Panc1 (cell line): Measurements from ENCODE around the gene NFATC2. TPM values are rescaled to one million over a fixed set of nuclear protein-coding genes. Genes with fewer than 3 reads are reported as not detected.

Experiments
- ATAC-seq: fragments of 200-7000 bp; cut with Tn5 transposase; 2 replicates; pipeline ENCODE4 v1.9.1; 2020; ENCODE audit warnings: mild to moderate bottlenecking, moderate library complexity
- BruUV-seq: library from RNA; stranded (reverse); fragments of 400-500 nt; replicated peaks from 2 replicates; lab custom pipeline; 2021; lab: Mats Ljungman, UMichigan
- CTCF ChIA-PET: fragments of 300-600 bp; sonication (Branson Sonifier 250); formaldehyde crosslinking; loops from one replicate; lab custom pipeline; 2022; ENCODE audit warnings: antibody characterized with exemption; lab: Charles Lee
- POLR2A ChIA-PET: fragments of 300-600 bp; sonication (Branson Sonifier 250); formaldehyde crosslinking; loops from one replicate; lab custom pipeline; 2022; ENCODE audit warnings: antibody characterized with exemption; lab: Charles Lee
- DNase-seq: peaks from one replicate; pipeline ENCODE4 v3.0.0-alpha.2; 2010; ENCODE audit warnings: low read depth, low spot score
- H3K27ac ChIP-seq: 2 replicates; pipeline ENCODE4 v1.5.1; 2011; ENCODE audit warnings: mild to moderate bottlenecking, low read length, inconsistent platforms
- H3K27me3 ChIP-seq: fragments of 200-500 bp; sonication (Bioruptor generic); 2 replicates; pipeline ENCODE4 v1.6.0; 2014; ENCODE audit warnings: low read length, inconsistent platforms; ENCODE audit not compliant: control insufficient read depth, insufficient read depth
- H3K36me3 ChIP-seq: fragments of 200-500 bp; sonication (Bioruptor generic); 2 replicates; pipeline ENCODE4 v1.5.1; 2014; ENCODE audit warnings: inconsistent platforms, mild to moderate bottlenecking, low read length, moderate library complexity; ENCODE audit not compliant: control insufficient read depth, insufficient read depth
- H3K4me1 ChIP-seq: 2 replicates; pipeline ENCODE4 v1.5.1; 2011; ENCODE audit warnings: inconsistent platforms, mild to moderate bottlenecking, low read length, moderate library complexity; ENCODE audit not compliant: control insufficient read depth, insufficient read depth
- H3K4me3 ChIP-seq, 2 experiments: 2 replicates each; pipeline ENCODE4 v1.5.1; 2011 to 2012; ENCODE audit warnings: low read depth in 2 of 2, low read length in 2 of 2, mild to moderate bottlenecking in 2 of 2, inconsistent platforms in 1 of 2, moderate library complexity in 1 of 2
- H3K9me3 ChIP-seq: fragments of 200-500 bp; sonication (Bioruptor generic); 2 replicates; pipeline ENCODE4 v1.5.1; 2014; ENCODE audit warnings: low read depth, mild to moderate bottlenecking, inconsistent platforms, low read length, moderate library complexity; ENCODE audit not compliant: control insufficient read depth, insufficient read depth
- POLR2AphosphoS5 ChIP-seq: IDR thresholded peaks from 2 replicates; pipeline ENCODE4 v1.6.1; 2012; ENCODE audit warnings: mild to moderate bottlenecking, low read depth, low read length, moderate library complexity
- SIN3A ChIP-seq: IDR thresholded peaks from 2 replicates; pipeline ENCODE4 v1.6.1; 2012; ENCODE audit warnings: low read depth, mild to moderate bottlenecking, low read length, moderate library complexity, borderline replicate concordance; ENCODE audit not compliant: insufficient read depth
- TCF7L2 ChIP-seq: IDR thresholded peaks from 2 replicates; pipeline ENCODE4 v1.6.1; 2011; ENCODE audit warnings: mild to moderate bottlenecking, low read depth, low read length, inconsistent platforms
- in situ Hi-C: cut with HindIII; loops from 2 replicates; pipeline ENCODE4 v1.10.0; 2016; ENCODE audit warnings: low sequenced_read_pairs, low pct_unique_long_range_greater_than_20kb
- intact Hi-C: fragments of 100-400 bp; cut with micrococcal nuclease; formaldehyde crosslinking; loops from one replicate; pipeline ENCODE4 v1.10.0; 2022; ENCODE audit not compliant: unreplicated experiment
- total RNA-seq: library from RNA; stranded (reverse); gene quantifications from one replicate; pipeline ENCODE4 v1.2.1, GENCODE V29; 2021; ENCODE audit not compliant: unreplicated experiment
- TF ChIP-seq, protein P1 (sequence below): fragments of 450-650 bp; IDR thresholded peaks from 2 replicates; pipeline ENCODE4 v1.5.1; 2017; ENCODE audit warnings: mild to moderate bottlenecking
- TF ChIP-seq, protein P2 (sequence below), 2 experiments: IDR thresholded peaks; 2 replicates each; pipeline ENCODE4 v1.6.1; 2011 to 2012; ENCODE audit warnings: low read depth in 2 of 2, control low read depth in 1 of 2, low read length in 1 of 2, mild to moderate bottlenecking in 1 of 2, moderate library complexity in 1 of 2; ENCODE audit not compliant: insufficient read depth in 1 of 2

NFATC2 gene
- total RNA-seq, 1 experiment from 2014 or later = 10.6 TPM

DNA sequence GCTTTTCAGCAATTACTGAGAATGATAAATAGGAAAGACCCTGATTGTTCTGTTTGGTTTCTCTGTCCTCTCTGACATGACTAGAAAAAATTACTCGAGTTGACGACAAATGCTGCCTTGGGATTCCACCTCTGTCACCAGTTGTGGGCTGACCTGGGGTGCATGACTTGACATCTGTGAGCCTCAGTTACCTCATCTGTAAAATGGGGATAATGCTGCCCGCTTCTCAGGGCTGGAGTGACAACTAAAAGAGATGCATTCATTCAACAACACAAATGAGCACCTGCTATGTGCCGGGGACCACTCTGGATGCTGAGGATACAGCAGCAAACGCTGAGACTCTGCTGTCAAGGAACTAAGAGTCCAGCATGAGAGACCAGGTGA is 94.8 kb downstream of the NFATC2 start:
- DNase-seq (no peak), ATAC-seq (no peak)
- no peaks in the 10 kb centered on the region for H3K36me3 ChIP-seq
- intact Hi-C loops = no loop called here
- no peaks in the 10 kb centered on the region for H3K9me3 ChIP-seq
- CTCF ChIA-PET = no interaction called here
- no TSS peak for BruUV-seq
- peak overlapping the region; percentile 87 for H3K27ac ChIP-seq
- H3K4me1 ChIP-seq = peaks cover 53% of the 10 kb centered on the region
- in situ Hi-C loops = no loop called here
- POLR2A ChIA-PET = interaction anchor here (1.5 kb wide), 1 partner anchor 9 kb away, joined by 3 read pairs; no protein-coding TSS in a partner anchor
- no peak overlapping the region for H3K4me3 ChIP-seq
- H3K27me3 ChIP-seq = no peaks in the 10 kb centered on the region
- TF ChIP-seq POLR2AphosphoS5 (no peak), TCF7L2 (no peak), SIN3A (no peak)
- TF ChIP-seq, protein P1, sequence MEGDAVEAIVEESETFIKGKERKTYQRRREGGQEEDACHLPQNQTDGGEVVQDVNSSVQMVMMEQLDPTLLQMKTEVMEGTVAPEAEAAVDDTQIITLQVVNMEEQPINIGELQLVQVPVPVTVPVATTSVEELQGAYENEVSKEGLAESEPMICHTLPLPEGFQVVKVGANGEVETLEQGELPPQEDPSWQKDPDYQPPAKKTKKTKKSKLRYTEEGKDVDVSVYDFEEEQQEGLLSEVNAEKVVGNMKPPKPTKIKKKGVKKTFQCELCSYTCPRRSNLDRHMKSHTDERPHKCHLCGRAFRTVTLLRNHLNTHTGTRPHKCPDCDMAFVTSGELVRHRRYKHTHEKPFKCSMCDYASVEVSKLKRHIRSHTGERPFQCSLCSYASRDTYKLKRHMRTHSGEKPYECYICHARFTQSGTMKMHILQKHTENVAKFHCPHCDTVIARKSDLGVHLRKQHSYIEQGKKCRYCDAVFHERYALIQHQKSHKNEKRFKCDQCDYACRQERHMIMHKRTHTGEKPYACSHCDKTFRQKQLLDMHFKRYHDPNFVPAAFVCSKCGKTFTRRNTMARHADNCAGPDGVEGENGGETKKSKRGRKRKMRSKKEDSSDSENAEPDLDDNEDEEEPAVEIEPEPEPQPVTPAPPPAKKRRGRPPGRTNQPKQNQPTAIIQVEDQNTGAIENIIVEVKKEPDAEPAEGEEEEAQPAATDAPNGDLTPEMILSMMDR = no peak
- TF ChIP-seq, protein P2, sequence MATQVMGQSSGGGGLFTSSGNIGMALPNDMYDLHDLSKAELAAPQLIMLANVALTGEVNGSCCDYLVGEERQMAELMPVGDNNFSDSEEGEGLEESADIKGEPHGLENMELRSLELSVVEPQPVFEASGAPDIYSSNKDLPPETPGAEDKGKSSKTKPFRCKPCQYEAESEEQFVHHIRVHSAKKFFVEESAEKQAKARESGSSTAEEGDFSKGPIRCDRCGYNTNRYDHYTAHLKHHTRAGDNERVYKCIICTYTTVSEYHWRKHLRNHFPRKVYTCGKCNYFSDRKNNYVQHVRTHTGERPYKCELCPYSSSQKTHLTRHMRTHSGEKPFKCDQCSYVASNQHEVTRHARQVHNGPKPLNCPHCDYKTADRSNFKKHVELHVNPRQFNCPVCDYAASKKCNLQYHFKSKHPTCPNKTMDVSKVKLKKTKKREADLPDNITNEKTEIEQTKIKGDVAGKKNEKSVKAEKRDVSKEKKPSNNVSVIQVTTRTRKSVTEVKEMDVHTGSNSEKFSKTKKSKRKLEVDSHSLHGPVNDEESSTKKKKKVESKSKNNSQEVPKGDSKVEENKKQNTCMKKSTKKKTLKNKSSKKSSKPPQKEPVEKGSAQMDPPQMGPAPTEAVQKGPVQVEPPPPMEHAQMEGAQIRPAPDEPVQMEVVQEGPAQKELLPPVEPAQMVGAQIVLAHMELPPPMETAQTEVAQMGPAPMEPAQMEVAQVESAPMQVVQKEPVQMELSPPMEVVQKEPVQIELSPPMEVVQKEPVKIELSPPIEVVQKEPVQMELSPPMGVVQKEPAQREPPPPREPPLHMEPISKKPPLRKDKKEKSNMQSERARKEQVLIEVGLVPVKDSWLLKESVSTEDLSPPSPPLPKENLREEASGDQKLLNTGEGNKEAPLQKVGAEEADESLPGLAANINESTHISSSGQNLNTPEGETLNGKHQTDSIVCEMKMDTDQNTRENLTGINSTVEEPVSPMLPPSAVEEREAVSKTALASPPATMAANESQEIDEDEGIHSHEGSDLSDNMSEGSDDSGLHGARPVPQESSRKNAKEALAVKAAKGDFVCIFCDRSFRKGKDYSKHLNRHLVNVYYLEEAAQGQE (IDR thresholded peaks at IDR 0.05; ENCODE audit: insufficient read depth in 1 of 2, low read depth in 2 of 2, low read length in 1 of 2) = no peak

DNA sequence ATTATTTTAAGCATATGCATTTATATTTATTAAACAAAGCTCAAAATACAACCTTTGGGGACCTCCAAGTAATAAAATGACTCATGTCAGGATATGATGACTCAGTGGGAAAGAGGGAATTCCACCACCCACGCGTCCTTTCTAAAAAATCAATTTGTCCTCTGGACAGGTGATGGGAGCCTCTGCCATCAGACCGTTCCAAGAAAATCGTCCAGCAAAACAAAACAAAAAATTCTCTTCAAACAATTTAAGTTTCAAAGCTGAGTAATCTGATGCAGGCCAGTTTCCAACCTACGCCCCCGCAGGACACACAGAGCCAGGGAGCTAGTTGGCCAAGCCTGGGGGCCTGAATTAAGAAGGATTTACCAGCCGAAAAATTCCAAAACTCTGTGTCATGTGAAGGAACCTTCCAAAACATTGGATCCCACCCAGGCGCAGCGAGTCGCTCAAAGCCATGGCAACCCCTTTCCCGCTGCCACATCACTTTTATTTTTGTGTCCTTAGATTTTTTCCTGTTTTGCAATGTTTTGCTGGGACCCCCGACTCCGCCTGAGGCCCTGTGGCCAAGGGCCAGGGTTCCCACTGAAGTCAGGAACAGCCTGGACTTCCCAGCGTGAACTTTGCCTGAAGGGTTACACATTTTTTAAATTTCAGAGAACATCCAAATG is 95.3 kb downstream of the NFATC2 start:
- intact Hi-C loops = no loop called here
- POLR2A ChIA-PET = interaction anchor here (1.5 kb wide), 1 partner anchor 9 kb away, joined by 3 read pairs; no protein-coding TSS in a partner anchor
- ATAC-seq = peak; percentile 78

More for the DNA sequence above, 95.3 kb downstream of the NFATC2 start:
- peak; percentile 54 for DNase-seq
- CTCF ChIA-PET = interaction anchor here (0.8 kb wide), 1 partner anchor 10 kb away, joined by 3 read pairs; no protein-coding TSS in a partner anchor
- in situ Hi-C loops = no loop called here
- H3K4me3 ChIP-seq = peak overlapping the region in 1 of 2 experiments; percentile 6; a peak in 1 of 4 replicates
- peak overlapping the region; percentile 87 for H3K27ac ChIP-seq
- no peaks in the 10 kb centered on the region for H3K36me3 ChIP-seq
- BruUV-seq = no TSS peak
- H3K4me1 ChIP-seq = peaks cover 53% of the 10 kb centered on the region
- H3K9me3 ChIP-seq = no peaks in the 10 kb centered on the region
- TF ChIP-seq SIN3A = no peak
- TF ChIP-seq TCF7L2 = 0 out of 2 replicates have a peak, but pooled peaks have one; percentile 22
- TF ChIP-seq, protein P2 (IDR thresholded peaks at IDR 0.05; ENCODE audit: insufficient read depth in 1 of 2, low read depth in 2 of 2, low read length in 1 of 2) = no peak
- H3K27me3 ChIP-seq = no peaks in the 10 kb centered on the region
